Measurements from ENCODE around the gene MINK1. TPM values are rescaled to one million over a fixed set of nuclear protein-coding genes. Genes with fewer than 3 reads are reported as not detected.

The MINK1 gene
- total and polyA plus RNA-seq, 2 of the 13 experiments (the other 11 are each of a cell fraction or from before 2014, with no cell fraction given) = 17.2 to 63.9 TPM

- TF ChIP-seq CENPBD1 (CRISPR knock-in tag; IDR thresholded peaks at IDR 0.05; ENCODE audit: borderline replicate concordance, low read depth) = no peak
- no peak for TF ChIP-seq ZNF773 (CRISPR knock-in tag; IDR thresholded peaks at IDR 0.05; ENCODE audit: borderline replicate concordance)
- no peak for TF ChIP-seq NFE2L1 (CRISPR knock-in tag; IDR thresholded peaks at IDR 0.05; ENCODE audit: borderline replicate concordance)
- TF ChIP-seq DDIT3 (CRISPR knock-in tag; IDR thresholded peaks at IDR 0.05) = no peak
- 0 out of 2 replicates have a peak, but pooled peaks have one; percentile 36 for TF ChIP-seq ZNF318 (CRISPR knock-in tag; IDR thresholded peaks at IDR 0.05)
- peak; percentile 87 for TF ChIP-seq ZEB1 (IDR thresholded peaks at IDR 0.05; ENCODE audit: insufficient replicate concordance, low read depth)
- peak; percentile 26; the same call in 1 of the 2 replicates for TF ChIP-seq KDM2A (CRISPR knock-in tag; IDR thresholded peaks at IDR 0.05; ENCODE audit: borderline replicate concordance, low read depth)
- TF ChIP-seq HNF4G (IDR thresholded peaks at IDR 0.05; ENCODE audit: borderline replicate concordance, low read depth, low read length) = no peak
- TF ChIP-seq HNF4G (CRISPR knock-in tag; IDR thresholded peaks at IDR 0.05; ENCODE audit: borderline replicate concordance, low read depth) = peak; percentile 38; the same call in 1 of the 2 replicates
- no peak for TF ChIP-seq CENPX (CRISPR knock-in tag; IDR thresholded peaks at IDR 0.05)
- no peak for TF ChIP-seq HMGXB4 (CRISPR knock-in tag; IDR thresholded peaks at IDR 0.05; ENCODE audit: borderline replicate concordance in 1 of 2, low read depth in 1 of 2)
- TF ChIP-seq SP2 (CRISPR knock-in tag; IDR thresholded peaks at IDR 0.05) = no peak
- TF ChIP-seq GPBP1L1 (CRISPR knock-in tag; IDR thresholded peaks at IDR 0.05) = no peak
- 0 out of 2 replicates have a peak, but pooled peaks have one; percentile 41 for TF ChIP-seq ZNF83 (CRISPR knock-in tag; IDR thresholded peaks at IDR 0.05; ENCODE audit: borderline replicate concordance)
Measured at GRCh38 chr17:4881761-4882555, 48.8 kb downstream of the MINK1 start (continued).
